Psoas muscle (tissue), 8 donors: ENCODE measurements around the gene NACAD. TPM values are rescaled to one million over a fixed set of nuclear protein-coding genes. Genes with fewer than 3 reads are reported as not detected.
A peak's percentile ranks its signal among the peaks of the same experiment; 100 is the strongest.

Source experiments
- ATAC-seq, 4 donors: fragments of 200-7000 bp; cut with Tn5 transposase; one replicate each; pipeline ENCODE4 v1.9.1; 2020; ENCODE audit warnings: moderate library complexity in 3 of 4, mild to moderate bottlenecking in 2 of 4
- DNase-seq, 2 donors: peaks; one replicate each; pipeline ENCODE4 v3.0.0-alpha.2; 2020
- H3K27ac ChIP-seq: fragments of 200-600 bp; one replicate; pipeline ENCODE4 v1.8.0; 2022
- H3K27me3 ChIP-seq, 3 donors: fragments of 200-600 bp in 1 of 3; one replicate each; pipeline versions ENCODE4 v1.6.1 to v1.8.0; 2013 to 2022; ENCODE audit warnings: low read length in 2 of 3, mild to moderate bottlenecking in 2 of 3, moderate library complexity in 1 of 3; ENCODE audit not compliant: insufficient read depth in 3 of 3
- H3K36me3 ChIP-seq, 2 donors: fragments of 200-600 bp in 1 of 2; one replicate each; pipeline versions ENCODE4 v1.6.1 to v1.8.0; 2013 to 2022; ENCODE audit warnings: low read depth in 1 of 2, mild to moderate bottlenecking in 1 of 2, moderate library complexity in 1 of 2; ENCODE audit not compliant: insufficient read depth in 1 of 2
- H3K4me1 ChIP-seq: fragments of 200-600 bp; one replicate; pipeline ENCODE4 v1.8.0; 2022
- H3K4me3 ChIP-seq: fragments of 200-600 bp; one replicate; pipeline ENCODE4 v1.8.0; 2022; ENCODE audit warnings: mild to moderate bottlenecking
- H3K9me3 ChIP-seq: fragments of 200-600 bp; one replicate; pipeline ENCODE4 v1.8.0; 2022
- WGBS, 3 donors: extraction: QIAGEN DNeasy Blood & Tissue Kit; methylation state at CpG; one replicate each; pipeline versions ENCODE4 v1.1.6 to v1.1.7; 2013; 5-methylcytosine and 5-hydroxymethylcytosine counted together
- intact Hi-C, 2 donors: fragments of 100-400 bp; cut with DNase I; formaldehyde crosslinking; loops; one replicate each; pipeline versions ENCODE4 v1.11.0 to v1.14.2; 2022
- long read RNA-seq, 2 donors: library from polyadenylated mRNA; unstranded; transcript quantifications; one replicate each; pipeline ENCODE4 v2.0.0, GENCODE V29; 2021
- polyA plus RNA-seq, 3 donors: library from polyadenylated mRNA; stranded (reverse); fragments of 200-250 nt; gene quantifications; one replicate each; pipeline ENCODE4 v1.2.3, GENCODE V29; 2013
- total RNA-seq, 4 donors: library from RNA; stranded (reverse); fragmentation: NEBNext Ultra II Directional in 2 of 4; extraction: Animal tissue kit (Norgen Biotek cat#: 25700) in 2 of 4; gene quantifications; one replicate each; pipeline versions ENCODE4 v1.2.1 to v1.2.4, GENCODE V29; 2021 to 2023
- TF ChIP-seq, protein P1 (sequence below): fragments of 200-600 bp; IDR thresholded peaks from one replicate; pipeline ENCODE4 v1.8.0; 2022; ENCODE audit warnings: antibody characterized with exemption
- donor health status: healthy with polysubstance abuse.
- donor health status: DM: no; HTN: no; CAD: no; lungs with moderate emphysema.
- donor health status: Bipolar disorder and iron deficiency.
- donor health status: healthy.
- donor health status: DM: yes; HTN: yes; CAD: no.
- donor health status: DM: no; HTN: no; CAD: no.
- donor health status: DM: no; HTN: no; CAD: no.
- donor health status: DM: yes; HTN: yes; CAD: no.

NACAD gene, protein sequence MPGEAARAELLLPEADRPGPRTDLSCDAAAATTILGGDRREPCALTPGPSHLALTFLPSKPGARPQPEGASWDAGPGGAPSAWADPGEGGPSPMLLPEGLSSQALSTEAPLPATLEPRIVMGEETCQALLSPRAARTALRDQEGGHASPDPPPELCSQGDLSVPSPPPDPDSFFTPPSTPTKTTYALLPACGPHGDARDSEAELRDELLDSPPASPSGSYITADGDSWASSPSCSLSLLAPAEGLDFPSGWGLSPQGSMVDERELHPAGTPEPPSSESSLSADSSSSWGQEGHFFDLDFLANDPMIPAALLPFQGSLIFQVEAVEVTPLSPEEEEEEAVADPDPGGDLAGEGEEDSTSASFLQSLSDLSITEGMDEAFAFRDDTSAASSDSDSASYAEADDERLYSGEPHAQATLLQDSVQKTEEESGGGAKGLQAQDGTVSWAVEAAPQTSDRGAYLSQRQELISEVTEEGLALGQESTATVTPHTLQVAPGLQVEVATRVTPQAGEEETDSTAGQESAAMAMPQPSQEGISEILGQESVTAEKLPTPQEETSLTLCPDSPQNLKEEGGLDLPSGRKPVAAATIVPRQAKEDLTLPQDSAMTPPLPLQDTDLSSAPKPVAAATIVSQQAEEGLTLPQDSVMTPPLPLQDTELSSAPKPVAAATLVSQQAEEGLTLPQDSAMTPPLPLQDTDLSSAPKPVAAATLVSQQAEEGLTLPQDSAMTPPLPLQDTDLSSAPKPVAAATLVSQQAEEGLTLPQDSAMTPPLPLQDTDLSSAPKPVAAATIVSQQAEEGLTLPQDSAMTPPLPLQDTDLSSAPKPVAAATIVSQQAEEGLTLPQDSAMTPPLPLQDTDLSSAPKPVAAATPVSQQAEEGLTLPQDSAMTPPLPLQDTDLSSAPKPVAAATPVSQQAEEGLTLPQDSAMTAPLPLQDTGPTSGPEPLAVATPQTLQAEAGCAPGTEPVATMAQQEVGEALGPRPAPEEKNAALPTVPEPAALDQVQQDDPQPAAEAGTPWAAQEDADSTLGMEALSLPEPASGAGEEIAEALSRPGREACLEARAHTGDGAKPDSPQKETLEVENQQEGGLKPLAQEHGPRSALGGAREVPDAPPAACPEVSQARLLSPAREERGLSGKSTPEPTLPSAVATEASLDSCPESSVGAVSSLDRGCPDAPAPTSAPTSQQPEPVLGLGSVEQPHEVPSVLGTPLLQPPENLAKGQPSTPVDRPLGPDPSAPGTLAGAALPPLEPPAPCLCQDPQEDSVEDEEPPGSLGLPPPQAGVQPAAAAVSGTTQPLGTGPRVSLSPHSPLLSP (N-terminal part only)
- total RNA-seq (1 to 10 TPM; 1.1 to 1.4 (median 1.2) TPM), polyA plus RNA-seq (under 1 TPM; 0.23 to 0.51 (median 0.33) TPM)
- long read RNA-seq, donor 1, result 0 reads
- long read RNA-seq, donor 2, partial matches to known transcripts, result 2 of 3 reads
- long read RNA-seq, donor 2, other reads (novel, unspliced or antisense), result 1 of 3 reads

DNA sequence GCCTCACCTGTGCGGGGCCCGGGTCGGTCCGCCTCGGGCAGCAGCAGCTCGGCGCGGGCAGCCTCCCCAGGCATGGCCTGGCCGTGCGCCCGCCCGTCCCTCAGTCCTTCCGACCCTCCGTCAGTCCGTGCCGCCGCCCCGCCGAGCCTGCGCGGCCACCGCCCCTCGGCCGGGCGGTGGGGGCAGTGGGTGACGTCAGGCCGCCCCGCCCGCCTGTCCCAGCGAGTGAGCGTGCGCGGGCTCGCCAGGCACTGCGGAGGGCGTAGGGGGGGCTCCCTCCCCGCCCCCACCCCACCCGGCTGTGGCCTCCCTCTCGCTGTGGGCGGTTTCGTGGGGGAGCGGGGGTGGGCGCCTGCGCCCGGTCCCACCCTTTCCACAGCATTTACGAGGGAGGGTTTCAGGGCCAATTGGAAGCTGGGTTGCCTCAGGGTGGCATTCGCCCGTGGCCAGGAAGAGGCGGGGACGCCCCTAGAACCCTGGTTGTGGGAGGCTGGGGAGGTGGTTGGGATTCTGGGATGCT lies at the start of gene NACAD:
Gene NACAD, minus strand, starts transcription at position 149 of the 520 bp plus-strand sequence. Its CDS starts 75 bp downstream, at position 74.
- no peaks in the 10 kb centered on the region for H3K9me3 ChIP-seq
- peaks cover 0 to 9% (median 0%) of the 10 kb centered on the region in 3 donors for H3K27me3 ChIP-seq
- 0 to 1% (median 1%) methylated on average over 20 to 50 of the region's 50 CpGs for WGBS, 3 donors
- peak within 1 kb of the TSS; percentile 76 for H3K4me3 ChIP-seq
- ATAC-seq (peak; percentile 57 to 89 (median 74)), DNase-seq (peak; percentile 48 to 75)
- TF ChIP-seq, protein P1, sequence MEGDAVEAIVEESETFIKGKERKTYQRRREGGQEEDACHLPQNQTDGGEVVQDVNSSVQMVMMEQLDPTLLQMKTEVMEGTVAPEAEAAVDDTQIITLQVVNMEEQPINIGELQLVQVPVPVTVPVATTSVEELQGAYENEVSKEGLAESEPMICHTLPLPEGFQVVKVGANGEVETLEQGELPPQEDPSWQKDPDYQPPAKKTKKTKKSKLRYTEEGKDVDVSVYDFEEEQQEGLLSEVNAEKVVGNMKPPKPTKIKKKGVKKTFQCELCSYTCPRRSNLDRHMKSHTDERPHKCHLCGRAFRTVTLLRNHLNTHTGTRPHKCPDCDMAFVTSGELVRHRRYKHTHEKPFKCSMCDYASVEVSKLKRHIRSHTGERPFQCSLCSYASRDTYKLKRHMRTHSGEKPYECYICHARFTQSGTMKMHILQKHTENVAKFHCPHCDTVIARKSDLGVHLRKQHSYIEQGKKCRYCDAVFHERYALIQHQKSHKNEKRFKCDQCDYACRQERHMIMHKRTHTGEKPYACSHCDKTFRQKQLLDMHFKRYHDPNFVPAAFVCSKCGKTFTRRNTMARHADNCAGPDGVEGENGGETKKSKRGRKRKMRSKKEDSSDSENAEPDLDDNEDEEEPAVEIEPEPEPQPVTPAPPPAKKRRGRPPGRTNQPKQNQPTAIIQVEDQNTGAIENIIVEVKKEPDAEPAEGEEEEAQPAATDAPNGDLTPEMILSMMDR, result no peak
- H3K27ac ChIP-seq, result peak within 1 kb of the TSS; percentile 5
- intact Hi-C loops, result loop anchor here in 1 of 2 donors (5.0 kb wide), 1 partner anchor 48 kb away; no protein-coding TSS in a partner anchor
- H3K36me3 ChIP-seq, result no peaks in the 10 kb centered on the region
- no peaks in the 10 kb centered on the region for H3K4me1 ChIP-seq

DNA sequence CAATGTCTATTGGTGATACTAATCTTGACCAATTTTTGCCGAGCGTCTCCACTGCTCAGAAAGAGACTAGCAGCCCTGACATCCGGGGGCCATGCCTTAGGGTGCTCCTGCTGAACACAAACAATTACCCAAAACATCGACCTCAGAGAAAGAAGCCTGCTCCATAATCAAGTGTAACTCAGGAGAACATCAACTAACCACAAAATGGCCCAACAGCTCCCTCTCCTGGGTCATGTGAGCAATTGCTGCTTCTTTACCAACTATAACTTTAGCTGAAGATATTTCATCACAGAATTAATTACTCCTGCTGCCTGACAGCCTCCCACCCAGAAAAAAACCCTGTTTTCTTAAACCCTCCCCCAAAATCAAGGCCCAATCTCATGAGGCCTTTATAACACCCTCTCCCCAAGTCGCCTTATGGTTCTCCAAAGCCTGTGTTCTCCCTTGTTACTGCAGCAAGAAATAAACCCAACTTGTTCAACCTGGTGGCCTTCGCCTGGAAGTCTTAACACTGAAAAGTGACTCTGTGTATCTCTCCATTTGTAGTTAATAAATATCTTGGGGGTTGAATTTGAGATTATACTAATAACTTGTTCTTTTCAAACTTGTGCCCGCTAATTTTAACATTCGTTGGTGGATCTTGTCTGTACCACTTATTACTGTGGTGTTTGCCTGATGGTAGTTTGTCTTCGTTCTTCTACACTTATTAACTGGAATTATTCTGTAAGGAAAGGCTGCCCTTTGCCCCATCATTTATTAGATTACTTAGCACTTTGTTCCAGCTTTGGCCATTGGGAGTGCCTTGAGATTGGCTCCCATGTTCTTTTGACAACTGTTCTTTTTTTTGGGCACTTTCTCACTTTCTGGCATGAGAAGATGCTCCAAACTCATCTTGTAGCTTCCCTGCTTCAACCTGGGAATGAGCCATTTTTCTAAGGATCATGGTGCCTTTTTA lies 47.6 kb upstream of the NACAD start:
- ATAC-seq (peak; percentile 80 to 95 (median 86)), DNase-seq (peak in 1 of 2 donors; percentile 44)
- intact Hi-C loops, result loop anchor here (2.0 to 10.0 kb wide), 6 partner anchors 49 to 552 kb away; partner anchors contain the start of genes NACAD (in 1 of the 2), PURB (in 1 of the 2) and TMED4 (in 1 of the 2)
- no peaks in the 10 kb centered on the region for H3K9me3 ChIP-seq
- H3K4me1 ChIP-seq, result no peaks in the 10 kb centered on the region
- H3K27me3 ChIP-seq, result no peaks in the 10 kb centered on the region
- H3K4me3 ChIP-seq, result no peak overlapping the region
- no peak overlapping the region for H3K27ac ChIP-seq
- WGBS, 3 donors, result 43 to 48% (median 44%) methylated on average over 9 of the region's 9 CpGs
- TF ChIP-seq, protein P1, result peak; percentile 86
- H3K36me3 ChIP-seq, result no peaks in the 10 kb centered on the region

DNA sequence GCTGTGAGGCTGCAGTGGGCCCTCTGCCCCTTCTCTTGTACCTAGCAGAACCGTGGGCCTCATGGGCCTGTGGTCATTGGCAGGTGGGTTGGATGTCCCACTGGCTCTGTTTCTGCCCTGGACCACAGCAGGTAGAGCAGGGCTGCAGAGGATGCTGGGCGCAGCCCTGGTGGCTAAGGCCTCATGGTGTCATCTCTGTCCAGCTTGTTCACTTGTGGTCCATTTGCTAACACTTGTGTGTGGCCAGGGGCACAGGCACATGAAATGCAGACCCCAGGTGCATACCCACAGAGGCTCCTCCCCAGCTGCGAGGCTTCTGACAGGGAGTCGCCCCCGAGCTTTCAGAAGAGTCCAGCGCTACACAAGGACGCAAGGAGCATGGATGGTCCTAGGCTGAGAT lies 45.1 kb upstream of the NACAD start:
- no peaks in the 10 kb centered on the region for H3K9me3 ChIP-seq
- no peaks in the 10 kb centered on the region for H3K27me3 ChIP-seq
- DNase-seq (no peak), ATAC-seq (no peak)
- TF ChIP-seq, protein P1, result no peak
- intact Hi-C loops, result loop anchor here (10.0 kb wide), 2 partner anchors 249 to 549 kb away; partner anchors contain the start of genes PURB (in 1 of the 2) and TMED4 (in 1 of the 2)
- H3K36me3 ChIP-seq, result no peaks in the 10 kb centered on the region
- WGBS, 3 donors, result 92 to 94% (median 93%) methylated on average over 7 of the region's 7 CpGs
- H3K4me1 ChIP-seq, result no peaks in the 10 kb centered on the region
- no peak overlapping the region for H3K4me3 ChIP-seq
- no peak overlapping the region for H3K27ac ChIP-seq
